ENCODE results near the gene RANBP3L.
"Not testable (repeated sequence)": the region's sequence is repeated elsewhere in the genome, so short reads cannot be mapped to it uniquely, and the experiment has no call there.

RANBP3L gene

DNA sequence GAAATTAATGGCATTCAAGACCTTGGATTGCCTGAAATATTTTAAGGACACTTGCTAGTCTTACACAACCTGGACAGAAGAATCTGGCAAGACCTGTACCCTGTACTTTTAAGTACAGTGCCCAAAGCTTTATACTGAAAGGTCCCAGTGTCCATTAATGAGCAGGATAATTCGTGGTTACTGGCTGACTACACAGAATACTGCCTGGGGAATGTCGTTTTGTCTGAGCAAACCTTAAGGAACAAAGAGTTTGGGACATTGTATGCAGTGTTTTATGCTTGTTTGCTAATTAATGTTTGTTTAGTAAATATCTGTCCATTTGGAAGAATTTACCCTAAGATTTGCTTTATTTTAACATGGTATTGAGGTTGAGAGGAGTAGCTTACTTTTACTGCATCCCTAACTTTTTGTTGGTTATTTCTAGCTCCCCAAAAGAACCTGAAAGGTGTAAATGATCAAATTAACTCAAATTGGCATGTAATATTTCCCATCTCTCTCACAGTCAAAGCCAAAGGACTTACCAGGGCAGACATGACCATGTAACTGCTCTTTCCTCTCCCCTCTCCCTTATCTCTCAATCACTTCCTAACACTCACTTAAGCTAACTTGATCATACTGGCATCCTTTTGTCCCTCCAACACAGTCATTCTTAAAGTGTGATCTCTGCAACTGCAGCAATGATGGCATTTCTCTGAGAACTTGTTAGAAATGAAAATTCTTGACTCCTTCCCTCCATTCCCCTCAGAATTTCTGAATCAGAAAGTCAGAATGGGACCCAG, 15.7 kb downstream of the RANBP3L start:
- DNase-seq = no peak

GRCh38 chr5:36283775-36284174, 17.9 kb downstream of the RANBP3L start:
- not testable (repeated sequence) for DNase-seq

GRCh38 chr5:36281626-36282025, 20.1 kb downstream of the RANBP3L start:
- DNase-seq = no peak

- DNase-seq = no peak
Measured at GRCh38 chr5:36279054-36279698, 22.5 kb downstream of the RANBP3L start.

DNA sequence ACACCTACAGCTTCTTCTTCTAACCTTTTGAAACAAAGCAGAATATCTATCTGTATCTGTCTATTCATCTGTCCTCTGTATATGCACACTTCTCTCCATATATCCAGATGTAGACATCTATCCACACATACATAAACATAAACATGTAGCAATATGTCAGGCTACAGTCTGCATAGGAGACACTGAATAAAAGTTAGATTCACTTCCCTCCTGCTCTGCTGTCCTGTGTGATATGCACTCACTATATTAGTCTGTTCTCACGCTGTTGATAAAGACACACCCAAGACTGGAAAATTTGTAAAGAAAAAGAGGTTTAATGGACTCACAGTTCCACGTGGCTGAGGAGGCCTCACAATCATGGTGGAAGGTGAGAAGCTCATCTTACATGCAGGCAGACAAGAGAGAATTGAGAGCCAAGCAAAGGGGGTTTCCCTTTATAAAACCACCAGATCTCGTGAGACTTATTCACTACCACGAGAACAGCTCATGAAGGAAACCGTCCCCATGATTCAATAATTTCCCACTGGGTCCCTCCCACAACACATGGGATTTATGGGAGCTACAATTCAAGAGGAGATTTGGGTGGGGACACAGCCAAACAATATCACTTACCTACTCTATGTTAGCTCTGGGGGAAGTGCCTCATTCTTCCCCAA, 24.1 kb downstream of the RANBP3L start:
- no peak for DNase-seq

DNA sequence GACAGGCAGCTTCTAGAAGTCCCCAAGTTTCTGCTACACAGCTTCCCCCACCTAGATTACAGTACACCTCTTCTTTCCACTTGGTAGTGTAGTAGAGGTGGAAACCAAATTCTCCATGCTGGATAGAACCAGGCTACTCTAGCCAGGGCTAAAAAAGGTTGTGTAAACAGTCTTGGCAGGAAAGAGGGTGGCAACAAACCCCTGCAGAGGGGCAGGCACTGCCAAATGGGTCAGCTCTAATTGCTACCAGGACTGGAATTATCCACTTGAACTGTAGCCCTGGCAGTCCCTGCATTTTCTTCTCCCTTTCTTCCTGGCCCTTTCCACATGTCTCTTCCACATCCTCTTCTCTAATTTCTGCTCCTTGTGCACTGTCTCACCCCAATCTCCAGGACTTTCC, 24.8 kb downstream of the RANBP3L start:
- DNase-seq = no peak

DNA sequence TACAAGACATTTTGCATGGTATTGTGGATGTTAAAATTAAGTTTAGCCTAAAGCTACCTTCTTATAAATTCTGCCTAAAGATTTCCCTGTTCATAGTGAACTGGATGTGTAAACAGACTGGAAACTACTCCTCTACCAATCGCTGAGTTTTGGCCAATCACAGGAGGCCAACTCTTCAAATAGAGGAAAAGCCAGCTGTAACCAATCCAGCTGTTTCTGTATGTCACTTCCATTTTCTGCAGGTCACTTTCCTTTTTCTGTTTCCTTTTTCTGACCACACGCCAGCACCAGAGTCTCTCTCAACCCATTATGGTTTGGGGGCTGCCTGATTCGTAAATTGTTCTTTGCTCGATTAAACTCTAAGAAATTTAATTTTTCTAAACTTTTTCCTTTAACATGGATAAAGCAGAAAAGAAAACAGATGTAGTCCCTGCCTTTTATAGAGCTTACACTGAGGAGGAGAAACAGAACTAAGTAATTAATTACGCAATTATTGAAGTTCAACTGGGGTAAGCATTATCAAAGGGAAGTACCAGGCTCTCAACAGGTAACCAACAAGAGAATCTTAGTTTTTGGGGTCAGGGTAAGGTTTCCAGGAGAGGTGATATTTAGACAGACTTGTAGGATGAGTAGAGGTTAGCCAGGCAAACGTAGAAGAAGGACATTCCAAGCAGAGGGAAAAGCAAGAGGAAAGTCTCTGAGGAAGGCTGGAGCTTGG, 27.7 kb downstream of the RANBP3L start:
- no peak for DNase-seq

DNA sequence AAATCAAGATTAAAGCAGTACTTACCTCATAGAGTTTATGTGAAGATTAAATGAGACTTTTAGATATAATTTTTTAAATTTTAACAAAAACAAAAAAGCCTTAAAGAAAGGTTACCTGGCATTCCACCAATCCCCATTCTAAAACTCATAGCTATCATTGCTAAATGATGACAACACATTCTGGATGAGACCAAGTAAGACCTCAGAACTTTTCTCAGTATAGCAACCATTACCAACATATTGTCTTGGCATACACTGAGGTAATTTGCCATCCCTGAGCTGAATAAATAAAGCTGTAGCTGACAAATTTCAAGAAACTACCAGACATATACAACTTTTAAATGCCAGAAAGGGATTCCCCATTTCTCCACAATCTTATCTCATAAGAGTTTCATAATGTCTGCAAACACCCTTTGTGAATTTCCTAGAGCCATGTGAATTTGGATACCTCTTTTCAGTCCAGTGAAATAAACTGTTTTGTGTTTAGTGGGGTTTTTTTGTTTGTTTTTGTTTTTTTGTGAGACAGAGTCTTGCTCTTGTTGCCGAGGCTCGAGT, 29.5 kb downstream of the RANBP3L start:
- DNase-seq = no peak

- DNase-seq = no peak
Measured at GRCh38 chr5:36270876-36271575, 30.7 kb downstream of the RANBP3L start.

DNA sequence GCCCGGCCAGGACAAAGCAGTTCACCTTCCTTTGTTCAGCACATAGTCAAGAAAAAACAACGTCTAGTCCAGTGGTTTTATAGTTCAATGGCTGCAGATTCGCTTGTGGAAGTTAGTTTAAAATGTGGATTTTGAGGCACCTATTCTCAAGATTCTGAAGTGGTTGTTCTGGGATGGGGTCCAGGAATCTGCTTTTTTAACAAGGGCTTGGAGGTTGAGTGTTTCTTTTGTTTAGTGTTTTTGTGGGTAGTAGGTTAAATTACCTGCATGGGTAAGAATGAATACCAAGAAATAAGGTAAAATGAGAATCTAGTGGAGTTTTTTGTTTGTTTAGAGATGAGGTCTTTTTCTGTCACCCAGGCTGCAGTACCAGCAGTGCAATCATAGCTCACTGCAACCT, 31.5 kb downstream of the RANBP3L start:
- no peak for DNase-seq

DNA sequence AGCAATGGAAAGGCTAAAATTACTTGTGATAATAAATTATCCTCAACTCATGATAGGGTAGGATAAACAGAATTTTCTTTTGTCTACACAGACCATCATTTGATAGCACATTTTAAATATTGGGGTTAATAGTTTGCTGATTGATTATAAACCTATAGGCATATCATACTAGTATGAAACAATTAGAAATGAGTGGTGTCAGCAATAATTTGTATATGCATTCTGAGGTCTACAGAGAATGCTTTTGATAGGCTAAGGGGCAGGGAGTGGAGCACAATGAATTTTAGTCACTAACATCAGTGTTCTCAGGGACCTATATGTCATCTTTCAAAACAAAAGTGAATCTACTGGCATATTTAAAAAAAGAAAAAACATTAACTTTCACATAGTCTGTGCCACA, 32.2 kb downstream of the RANBP3L start:
- DNase-seq = no peak

DNA sequence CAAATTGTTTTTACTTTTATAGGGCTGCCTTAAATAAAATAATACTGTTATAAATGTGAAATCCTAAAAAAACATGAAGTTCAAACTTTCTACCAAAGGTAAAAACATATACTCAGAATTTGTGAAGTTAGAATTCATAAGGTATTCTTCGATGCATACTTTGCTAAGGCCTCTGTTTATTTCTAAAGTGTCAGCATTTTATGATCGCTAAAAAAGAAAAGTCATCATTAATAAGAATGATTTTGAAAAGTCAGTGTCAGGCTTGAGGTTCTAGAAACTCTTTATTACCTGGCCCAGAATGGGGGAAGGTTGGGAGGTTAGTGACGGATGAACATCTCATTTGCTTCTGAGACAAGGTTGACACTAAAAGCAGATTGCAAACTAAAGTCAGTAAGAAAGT, 33.8 kb downstream of the RANBP3L start:
- DNase-seq = no peak

GRCh38 chr5:36264202-36264760, 37.4 kb downstream of the RANBP3L start:
- DNase-seq = no peak

GRCh38 chr5:36261186-36261585, 40.5 kb downstream of the RANBP3L start:
- no peak for DNase-seq

DNA sequence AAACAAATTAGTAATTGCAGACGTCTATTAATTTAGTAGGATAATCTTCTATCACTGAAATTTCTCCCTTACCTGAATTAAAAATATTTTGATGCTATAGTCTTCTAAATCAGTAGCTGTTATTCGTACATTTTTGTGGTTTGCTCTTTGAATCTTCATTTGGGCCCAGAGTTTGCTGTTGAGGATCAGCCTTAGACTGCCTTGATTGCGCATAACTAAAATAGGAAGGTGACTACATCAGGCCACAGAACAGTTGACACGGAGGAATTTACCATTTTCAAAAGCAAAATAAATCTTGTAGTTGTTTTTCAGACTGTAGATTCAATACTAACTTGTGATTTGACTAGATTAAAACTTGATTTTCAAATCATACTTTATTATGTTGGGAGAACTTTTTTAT, 48.1 kb downstream of the RANBP3L start:
- no peak for DNase-seq

DNA sequence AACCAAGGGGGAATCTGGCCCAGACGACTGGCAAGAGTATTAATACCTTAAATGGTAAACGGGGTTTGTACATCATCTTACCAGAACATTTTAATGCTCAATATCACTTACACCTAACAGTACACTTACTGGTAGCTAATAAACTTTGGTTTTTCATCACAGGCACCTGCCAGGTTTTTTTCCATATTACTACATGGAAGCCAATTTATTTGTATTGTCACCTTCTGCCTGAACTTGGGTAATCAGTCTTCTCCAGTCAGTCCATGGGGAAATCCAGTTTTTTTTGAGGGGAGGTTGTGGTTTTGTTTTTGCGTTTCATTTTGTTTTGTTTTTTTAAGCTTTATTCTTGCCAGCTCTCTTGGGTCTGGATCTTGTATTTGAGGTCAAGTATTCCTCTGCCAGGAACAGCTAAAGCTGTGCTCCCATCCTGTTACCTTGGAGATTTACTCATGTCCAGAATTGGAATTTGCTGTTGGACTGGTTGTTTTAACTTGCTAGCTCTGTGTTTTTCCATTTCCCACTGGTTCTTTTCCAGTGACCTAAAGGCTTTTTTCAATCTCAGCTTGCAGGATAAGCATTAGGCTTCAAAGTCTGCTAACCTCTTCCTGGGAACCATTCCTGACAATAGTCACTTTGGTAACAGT, 48.9 kb downstream of the RANBP3L start:
- DNase-seq = no peak

DNA sequence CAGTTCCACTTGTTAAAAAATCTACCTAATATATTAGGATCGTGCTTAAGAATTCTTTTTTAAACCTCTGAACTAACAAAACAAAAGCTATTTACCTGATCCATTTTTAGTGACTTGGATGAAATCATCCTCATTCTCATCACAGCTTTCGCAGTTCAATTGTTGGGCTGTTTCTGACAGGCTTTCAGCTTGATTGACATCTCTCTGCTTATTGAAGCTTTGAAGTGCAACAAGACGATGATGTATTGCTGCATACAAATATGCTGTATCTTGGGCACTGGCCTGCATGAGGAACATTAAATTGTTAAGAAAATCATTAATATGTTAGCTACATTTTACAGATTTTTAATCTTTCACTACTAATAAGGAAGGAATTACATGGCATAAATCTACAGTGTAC, 50.5 kb downstream of the RANBP3L start:
- DNase-seq = no peak

- DNase-seq = no peak
Measured at GRCh38 chr5:36250427-36250826, 51.3 kb downstream of the RANBP3L start.

DNA sequence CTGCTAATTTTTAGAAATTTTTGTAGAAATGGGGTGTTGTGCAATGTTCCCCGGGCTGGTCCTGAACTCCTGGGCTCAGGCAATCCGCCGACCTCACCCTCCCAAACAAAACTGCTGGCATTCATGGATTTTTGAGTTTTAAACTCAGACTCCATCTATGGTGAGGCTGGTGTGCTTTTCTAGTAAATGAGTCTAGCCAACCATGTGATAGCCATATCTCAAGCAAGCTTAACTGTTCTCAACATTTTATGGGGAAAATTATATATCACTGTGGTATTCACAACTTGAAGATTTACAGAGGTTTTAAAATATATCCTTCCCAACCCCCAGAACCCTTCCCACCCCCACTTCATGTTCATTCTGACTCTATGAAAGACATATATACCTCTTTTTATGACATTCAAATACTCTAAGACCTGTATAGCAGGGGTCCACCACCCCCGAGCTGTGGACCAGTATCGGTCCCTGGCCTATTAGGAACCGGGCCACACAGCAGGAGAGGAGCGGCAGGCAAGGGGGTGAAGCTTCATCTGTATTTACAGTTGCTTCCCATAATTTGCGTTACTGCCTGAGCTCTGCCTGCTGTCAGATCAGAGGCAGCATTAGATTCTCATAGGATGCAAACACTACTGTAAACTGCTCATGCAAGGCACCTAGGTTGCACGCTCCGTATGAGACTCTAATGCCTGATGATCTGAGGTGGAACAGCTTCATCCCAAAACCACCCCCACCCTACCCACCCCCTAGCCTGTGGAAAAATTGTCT, 55.5 kb downstream of the RANBP3L start:
- no peak for DNase-seq

GRCh38 chr5:36244076-36244475, 57.6 kb downstream of the RANBP3L start:
- DNase-seq = no peak

- no peak for DNase-seq
Measured at GRCh38 chr5:36243653-36244052, 58.0 kb downstream of the RANBP3L start.

Measured in NCI-H446 (cell line).